ENCODE results near the gene SEZ6L. TPM values are rescaled to one million over a fixed set of nuclear protein-coding genes. Genes with fewer than 3 reads are reported as not detected.

SEZ6L gene
- total RNA-seq, 1 donor from 2014 or later, result 0.18 TPM

DNA sequence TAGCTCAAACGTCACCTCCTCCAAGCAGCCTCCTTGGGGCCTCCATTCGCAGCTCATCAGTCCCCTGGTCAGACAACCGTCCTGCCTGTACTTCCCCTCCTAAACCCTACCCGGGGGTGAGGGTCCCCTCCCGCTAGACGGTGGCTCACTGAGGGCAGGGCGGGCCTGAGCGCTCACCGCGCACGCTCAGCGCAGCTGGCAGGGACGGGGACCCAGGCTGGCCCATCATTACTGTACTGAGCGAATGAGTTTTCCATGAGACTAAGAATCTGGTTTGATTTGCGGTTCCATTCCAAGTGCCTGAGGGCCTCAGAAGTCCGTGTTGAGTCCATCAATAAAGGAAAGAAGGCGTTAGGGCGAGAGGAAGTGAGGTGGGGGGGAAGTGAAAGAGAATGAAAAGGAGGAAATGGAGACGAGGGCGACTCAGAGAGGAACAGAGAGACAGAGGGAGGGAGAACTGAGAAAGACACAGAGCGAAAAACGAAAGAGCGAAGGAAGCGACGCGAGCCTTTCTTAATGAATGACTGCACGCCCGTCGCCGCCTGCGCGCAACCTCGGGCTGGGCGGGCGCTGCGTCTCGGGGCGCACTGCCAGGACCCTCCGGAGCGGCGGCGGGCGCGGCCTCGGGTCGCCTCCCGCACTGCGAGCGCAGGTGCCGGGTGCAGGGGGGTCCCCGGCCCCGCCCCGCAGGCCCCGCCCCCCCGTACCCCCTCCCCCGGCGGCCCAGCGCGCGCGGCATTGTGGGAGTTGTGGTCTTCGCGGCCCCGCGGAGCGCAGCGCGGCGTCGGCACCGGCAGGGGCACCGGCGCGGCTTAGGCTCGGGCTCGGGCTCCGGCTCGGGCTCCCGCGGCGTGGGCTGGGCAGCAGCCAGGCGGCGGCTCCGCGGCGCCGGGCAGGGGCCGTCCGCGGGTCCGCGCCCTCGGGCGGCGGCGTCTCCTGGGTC lies 259.5 kb downstream of the SEZ6L start, which contains the start of gene ASPHD2:
Gene ASPHD2 (plus strand): TSS at position 746 of the 943 bp plus-strand sequence. CDS start 4,356 bp downstream, outside the sequence.
- peak; percentile 58 for DNase-seq (ENCODE audit: low spot score)

DNA sequence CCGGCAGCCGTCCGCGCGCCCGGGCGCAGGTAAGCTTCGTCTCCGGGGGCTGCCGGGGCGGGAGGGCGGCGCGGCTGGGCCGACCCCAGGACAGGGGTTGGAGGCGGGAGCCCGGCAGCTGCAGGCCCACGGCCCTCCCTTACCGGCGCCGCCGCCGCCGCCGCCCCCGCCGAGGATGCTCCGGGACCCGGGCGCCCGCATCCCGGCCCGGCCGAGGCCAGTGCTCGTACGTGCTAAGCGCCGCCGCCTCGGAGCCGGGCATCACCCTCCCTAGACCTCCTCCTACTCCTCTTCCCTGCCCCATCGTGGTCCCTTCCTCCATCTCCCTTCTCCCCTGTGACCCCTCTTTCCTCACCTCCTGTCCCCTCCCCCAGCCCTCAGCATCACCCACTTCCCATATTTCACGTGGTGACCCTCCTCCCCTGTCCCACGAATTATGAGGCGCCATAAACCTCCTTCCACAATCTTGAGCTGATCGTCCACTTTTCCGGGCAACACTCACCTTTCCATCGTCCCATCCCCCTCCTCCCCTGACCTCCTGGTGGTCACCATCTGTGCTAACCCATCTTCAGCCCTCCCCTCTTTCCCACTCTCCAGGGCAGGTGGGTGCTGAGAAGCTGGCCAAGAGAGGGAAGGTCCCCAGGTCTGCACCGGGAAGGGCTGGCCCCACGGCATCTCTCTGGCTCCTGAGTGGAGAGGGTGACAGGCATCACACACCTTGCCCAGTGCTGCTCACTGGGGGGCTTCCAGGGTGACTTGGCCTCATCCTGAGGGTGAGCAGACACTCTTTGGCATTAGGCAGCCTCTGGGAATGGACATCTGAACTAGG lies 260.4 kb downstream of the SEZ6L start:
- DNase-seq (ENCODE audit: low spot score), result no peak

DNA sequence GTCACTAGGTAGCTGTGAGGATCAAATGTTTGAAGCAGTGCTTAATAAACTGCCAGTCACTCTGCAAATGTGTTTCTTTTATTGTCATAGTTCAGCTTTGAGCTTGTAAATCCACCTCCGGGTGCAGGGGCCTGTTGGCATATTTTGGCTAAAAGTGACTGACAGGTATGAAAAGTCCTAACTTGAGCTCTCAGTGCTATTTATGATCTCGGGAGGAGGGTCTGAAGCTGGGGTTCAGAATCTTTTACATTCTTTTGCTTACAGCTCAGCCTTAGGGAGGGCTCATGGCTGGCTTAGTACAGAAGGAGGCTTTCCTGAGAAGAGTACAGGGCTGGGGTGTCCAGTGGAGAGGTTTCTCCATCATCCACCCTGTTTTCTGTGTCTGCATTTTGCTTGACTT lies 261.3 kb downstream of the SEZ6L start:
- DNase-seq (ENCODE audit: low spot score), result no peak

DNA sequence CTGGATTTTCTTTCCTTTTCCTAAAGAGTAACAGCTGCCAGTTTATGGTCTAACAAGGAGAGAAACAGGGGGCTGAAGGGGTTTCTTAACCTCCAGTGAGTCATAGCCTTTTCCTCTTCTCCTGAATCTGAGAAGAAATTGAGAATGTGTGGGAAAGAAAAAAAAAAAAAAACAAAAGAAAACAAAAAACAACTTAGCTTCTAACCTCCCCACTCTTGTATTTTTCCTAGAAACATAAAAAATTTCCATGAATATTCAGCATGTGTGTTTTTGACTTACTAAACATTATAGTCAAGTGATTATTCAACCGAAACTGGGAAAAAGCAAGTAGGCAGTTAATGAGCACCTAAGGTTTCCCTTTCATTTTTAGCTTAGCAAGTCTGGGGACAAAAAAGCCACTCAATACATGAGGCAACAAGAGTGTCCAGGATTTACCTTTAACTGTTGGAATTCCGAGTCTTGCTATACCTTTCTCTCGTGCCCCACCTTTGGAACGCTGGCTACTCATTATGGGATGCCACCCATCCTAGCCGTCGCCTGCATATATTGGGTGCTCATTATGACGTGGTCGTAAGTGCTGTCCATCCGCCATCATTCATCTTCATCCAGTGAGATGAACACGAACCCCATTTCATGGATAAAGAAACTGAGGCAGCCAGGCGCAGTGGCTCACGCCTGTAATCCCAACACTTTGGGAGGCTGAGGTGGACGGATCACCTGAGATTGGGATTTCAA lies 262.2 kb downstream of the SEZ6L start:
- no peak for DNase-seq (ENCODE audit: low spot score)

DNA sequence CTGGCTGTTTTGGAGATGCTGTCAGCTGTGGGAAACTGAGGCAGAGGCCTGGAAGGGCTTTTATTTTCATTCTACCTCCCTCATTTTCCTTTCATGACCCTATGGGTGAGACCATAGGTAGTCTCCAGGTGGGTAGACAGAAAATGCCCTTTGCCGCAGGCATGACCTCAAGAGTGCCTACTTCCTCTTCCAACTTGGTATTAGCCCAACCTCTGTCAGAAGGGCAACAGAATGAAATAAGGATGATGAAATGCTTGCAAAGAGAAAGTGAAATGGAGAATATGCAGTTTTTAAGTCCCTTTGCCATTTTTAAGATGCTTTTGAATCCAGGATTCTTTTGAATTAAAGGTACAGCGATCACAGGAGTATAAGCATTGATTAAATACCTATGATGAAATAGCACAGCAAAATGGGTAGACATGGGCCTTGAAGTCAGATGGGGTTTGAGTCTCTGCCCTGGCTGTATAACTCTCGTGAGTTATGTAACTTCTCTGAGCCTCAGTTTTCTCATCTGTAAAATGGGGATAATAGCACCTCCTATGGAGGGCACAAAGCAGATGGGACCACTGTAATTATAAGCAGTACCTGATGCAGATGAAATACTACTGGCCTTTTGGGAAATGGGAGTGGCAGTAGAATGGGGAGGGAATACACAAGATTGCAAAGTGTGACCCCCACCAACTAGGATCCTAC lies 263.5 kb downstream of the SEZ6L start:
- DNase-seq (ENCODE audit: low spot score), result no peak
